DOHH2 (cell line): ENCODE measurements around the gene ZBTB7A.

Source experiments
- H3F3A ChIP-seq: fragments of 200-600 bp; sonication (generic), shearing (Covaris generic); 2 replicates; pipeline ENCODE4 v1.6.0; 2016; ENCODE audit warnings: antibody characterized with exemption, mild to moderate bottlenecking; ENCODE audit not compliant: control insufficient read depth, insufficient read depth
- H3K27ac ChIP-seq: fragments of 200-600 bp; sonication (generic); 2 replicates; pipeline ENCODE4 v1.5.1; 2014; ENCODE audit warnings: low read depth, mild to moderate bottlenecking, low read length, moderate library complexity
- H3K27me3 ChIP-seq: fragments of 200-600 bp; sonication (generic); 2 replicates; pipeline ENCODE4 v1.6.1; 2014; ENCODE audit warnings: mild to moderate bottlenecking, low read length, mixed read lengths; ENCODE audit not compliant: control insufficient read depth
- H3K36me3 ChIP-seq: fragments of 200-600 bp; sonication (generic); 2 replicates; pipeline ENCODE4 v1.6.1; 2014; ENCODE audit warnings: mild to moderate bottlenecking, low read length, moderate library complexity, mixed read lengths; ENCODE audit not compliant: control insufficient read depth
- H3K4me1 ChIP-seq: fragments of 200-600 bp; sonication (generic); 2 replicates; pipeline ENCODE4 v1.6.1; 2014; ENCODE audit warnings: mild to moderate bottlenecking, low read length, mixed read lengths; ENCODE audit not compliant: control insufficient read depth
- H3K4me2 ChIP-seq: fragments of 200-600 bp; sonication (generic); 2 replicates; pipeline ENCODE4 v1.6.0; 2014; ENCODE audit warnings: mild to moderate bottlenecking, low read length, moderate library complexity
- H3K4me3 ChIP-seq: fragments of 200-600 bp; sonication (generic); 2 replicates; pipeline ENCODE4 v1.5.1; 2014; ENCODE audit warnings: mild to moderate bottlenecking, low read length, mixed read lengths
- H3K79me2 ChIP-seq: fragments of 200-600 bp; sonication (generic); 2 replicates; pipeline ENCODE4 v1.6.1; 2014; ENCODE audit warnings: mild to moderate bottlenecking, low read length, mixed read lengths; ENCODE audit not compliant: control insufficient read depth
- H3K9me2 ChIP-seq: fragments of 200-600 bp; sonication (generic); replicated peaks from 2 replicates; pipeline ENCODE4 v1.6.1; 2014; ENCODE audit warnings: mild to moderate bottlenecking, low read length, mixed read lengths; ENCODE audit not compliant: control insufficient read depth
- H3K9me3 ChIP-seq: fragments of 200-600 bp; sonication (generic); 2 replicates; pipeline ENCODE4 v1.6.1; 2014; ENCODE audit warnings: antibody characterized with exemption, low read length, mixed read lengths; ENCODE audit not compliant: control insufficient read depth, insufficient read depth
- H4K20me1 ChIP-seq: fragments of 200-600 bp; sonication (generic); 2 replicates; pipeline ENCODE4 v1.6.0; 2014; ENCODE audit warnings: low read depth, mild to moderate bottlenecking, antibody characterized with exemption, low read length, moderate library complexity; ENCODE audit not compliant: control insufficient read depth, insufficient read depth
- CTCF ChIP-seq: fragments of 200-600 bp; sonication (generic); IDR thresholded peaks from one replicate; pipeline ENCODE4 v1.5.1; 2014; ENCODE audit warnings: antibody characterized with exemption, mild to moderate bottlenecking, low read depth, low read length; ENCODE audit not compliant: poor library complexity, severe bottlenecking
- EZH2phosphoT487 ChIP-seq: fragments of 200-600 bp; sonication (generic); IDR thresholded peaks from 2 replicates; pipeline ENCODE4 v1.6.1; 2017; ENCODE audit warnings: borderline replicate concordance, mild to moderate bottlenecking, antibody characterized with exemption, low read length, moderate library complexity, mixed read lengths

Gene ZBTB7A

DNA sequence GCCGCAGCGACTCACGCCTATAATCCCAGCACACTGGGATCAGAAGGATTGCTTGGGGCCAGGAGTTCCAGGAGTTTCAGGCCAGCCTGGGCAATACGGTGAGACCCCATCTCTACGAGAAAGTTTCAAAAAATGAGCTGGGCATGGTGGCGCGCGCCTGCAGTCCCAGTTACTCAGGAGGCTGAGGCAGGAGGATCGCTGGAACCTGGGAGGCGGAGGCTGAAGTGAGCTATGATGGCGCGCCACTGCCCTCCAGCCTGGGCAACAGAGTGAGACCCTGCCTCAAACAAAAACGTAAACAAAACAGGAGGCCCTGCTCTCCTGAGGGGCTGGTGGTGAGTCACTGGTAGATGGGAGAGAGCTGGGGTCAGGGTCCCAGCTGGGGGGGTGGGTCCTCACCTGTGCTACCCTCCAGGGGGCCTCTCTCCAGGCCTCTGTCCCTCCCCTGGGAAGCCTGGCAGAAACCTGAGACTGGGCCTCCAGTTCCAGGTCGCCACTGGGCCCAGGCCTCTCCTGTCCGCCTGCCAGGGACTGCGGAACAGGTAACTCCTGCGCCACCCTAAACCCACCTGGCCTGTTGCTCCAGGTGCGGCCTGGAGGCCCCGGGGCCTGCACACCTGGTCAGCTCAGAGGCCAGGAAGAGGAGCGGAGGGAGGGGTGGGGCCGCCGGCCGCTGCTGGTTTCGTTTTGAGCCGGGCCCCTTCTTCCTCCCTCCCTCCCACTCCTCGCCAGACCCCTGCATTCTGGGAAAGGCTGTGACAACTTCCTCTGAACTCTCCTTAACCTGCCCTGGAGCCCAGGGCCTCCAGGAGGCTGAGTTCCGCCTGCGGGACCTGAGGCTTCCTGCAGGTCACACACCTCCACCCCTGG, 17.2 kb upstream of the ZBTB7A start:
- no peak overlapping the region for H3K27ac ChIP-seq
- H3K4me3 ChIP-seq, result no peak overlapping the region
- H3K4me1 ChIP-seq, result peaks cover 8% of the 10 kb centered on the region

DNA sequence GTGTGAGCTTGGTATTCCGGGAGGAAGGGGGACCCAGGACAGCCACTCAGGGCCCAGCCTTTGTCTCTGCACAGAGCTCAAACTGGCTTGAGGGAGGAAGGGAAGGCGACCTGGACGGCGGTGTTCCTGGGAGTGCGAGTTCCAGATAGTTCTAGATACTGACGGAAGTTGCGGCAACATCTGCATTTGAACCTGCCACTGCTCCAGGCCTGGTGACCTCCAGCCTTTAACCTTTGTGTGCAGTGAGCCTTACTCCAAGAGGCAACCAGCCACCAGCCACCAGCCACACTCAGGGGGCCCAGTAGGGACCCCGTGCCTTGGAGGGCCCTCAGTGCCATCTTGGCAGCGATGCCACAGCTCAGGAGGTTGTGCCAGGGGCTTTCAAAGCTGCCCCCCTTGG, 15.5 kb upstream of the ZBTB7A start:
- no peaks in the 10 kb centered on the region for H3F3A ChIP-seq
- no peak overlapping the region for H3K27ac ChIP-seq
- H4K20me1 ChIP-seq, result no peaks in the 10 kb centered on the region
- no peak overlapping the region for H3K4me3 ChIP-seq
- 0 out of 2 replicates have a peak, but pooled peaks cover 3% of the 10 kb centered on the region for H3K27me3 ChIP-seq
- no peaks in the 10 kb centered on the region for H3K9me2 ChIP-seq
- H3K4me1 ChIP-seq, result peaks cover 23% of the 10 kb centered on the region
- H3K4me2 ChIP-seq, result no peak overlapping the region
- H3K79me2 ChIP-seq, result no peaks in the 10 kb centered on the region
- H3K9me3 ChIP-seq, result no peaks in the 10 kb centered on the region
- TF ChIP-seq CTCF, result no peak
- TF ChIP-seq EZH2phosphoT487, result no peak
- H3K36me3 ChIP-seq, result no peaks in the 10 kb centered on the region

More for the DNA sequence above, 17.2 kb upstream of the ZBTB7A start:
- Histone ChIP-seq H4K20me1 (no peaks in the 10 kb centered on the region), H3K4me2 (no peak overlapping the region), H3F3A (no peaks in the 10 kb centered on the region), H3K9me2 (no peaks in the 10 kb centered on the region), H3K9me3 (no peaks in the 10 kb centered on the region), H3K79me2 (no peaks in the 10 kb centered on the region), H3K36me3 (no peaks in the 10 kb centered on the region), H3K27me3 (no peaks in the 10 kb centered on the region)
- TF ChIP-seq EZH2phosphoT487 (no peak), CTCF (no peak)

DNA sequence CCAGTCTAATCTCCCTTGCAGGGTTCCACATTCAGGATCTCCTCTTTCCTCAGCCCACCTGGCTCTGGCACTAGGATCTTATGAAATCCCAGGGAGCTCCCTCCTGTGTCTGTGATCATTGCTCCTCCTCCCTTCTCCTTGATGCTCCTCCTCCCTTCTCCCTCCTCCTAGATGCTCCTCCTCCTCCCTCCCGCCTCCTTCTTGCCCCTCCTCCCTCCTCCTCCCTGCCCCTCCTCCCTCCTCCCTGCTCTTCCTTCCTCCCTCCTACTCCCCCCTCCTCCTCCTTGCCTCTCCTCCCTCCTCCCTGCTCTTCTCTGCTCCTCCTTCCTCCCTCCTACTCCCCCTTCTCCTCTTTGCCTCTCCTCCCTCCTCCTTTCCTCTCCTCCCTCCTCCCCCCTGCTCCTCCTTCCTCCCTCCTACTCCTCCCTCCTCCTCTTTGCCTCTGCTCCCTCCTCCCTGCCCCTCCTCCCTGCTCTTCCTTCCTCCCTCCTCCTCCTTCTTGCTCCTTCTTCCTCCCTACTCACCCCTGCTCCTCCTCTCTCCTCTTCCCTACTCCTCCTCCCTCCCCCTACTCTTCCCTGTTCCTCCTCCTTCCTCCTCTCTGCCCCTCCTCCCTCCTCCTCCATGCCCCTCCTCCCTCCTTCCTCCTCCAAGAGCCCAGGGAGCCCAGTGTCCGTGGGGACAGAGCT, 14.9 kb upstream of the ZBTB7A start:
- no peak for TF ChIP-seq EZH2phosphoT487
- no peak for TF ChIP-seq CTCF
- 0 out of 2 replicates have a peak, but pooled peaks cover 3% of the 10 kb centered on the region for H3K27me3 ChIP-seq

More for the DNA sequence above, 14.9 kb upstream of the ZBTB7A start:
- Histone ChIP-seq H3K4me2 (no peak overlapping the region), H3K4me1 (peaks cover 23% of the 10 kb centered on the region), H4K20me1 (no peaks in the 10 kb centered on the region), H3K36me3 (no peaks in the 10 kb centered on the region), H3K9me2 (no peaks in the 10 kb centered on the region), H3K27ac (no peak overlapping the region), H3K9me3 (no peaks in the 10 kb centered on the region), H3K4me3 (no peak overlapping the region), H3F3A (no peaks in the 10 kb centered on the region), H3K79me2 (no peaks in the 10 kb centered on the region)
